Measurements from ENCODE around the gene MMP10. TPM values are rescaled to one million over a fixed set of nuclear protein-coding genes. Genes with fewer than 3 reads are reported as not detected.

Gene MMP10
- total RNA-seq = not detected in 2 replicates

- Mint-ChIP-seq H3K4me3 (no peak within 1 kb of the TSS), H3K36me3 (ENCODE audit: low read depth) (no peaks in the 10 kb centered on the region), H3K4me1 (ENCODE audit: low read depth) (no peaks in the 10 kb centered on the region), H3K27ac (no peak within 1 kb of the TSS), H3K9me3 (no peaks in the 10 kb centered on the region), H3K27me3 (ENCODE audit: insufficient read depth) (peaks cover 6% of the 10 kb centered on the region)
- no peak for DNase-seq (ENCODE audit: low spot score)
- intact Hi-C loops (cut with micrococcal nuclease) = no loop called here
Measured at GRCh38 chr11:102780491-102780918, at the start of gene MMP10. Gene MMP10 (minus strand): TSS chr11:102780628. CDS start chr11:102780591, 37 bp downstream.

GRCh38 chr11:102829316-102830000 is 49.0 kb upstream of the MMP10 start:
- no peaks in the 10 kb centered on the region for H3K4me1 Mint-ChIP-seq (ENCODE audit: low read depth)
- H3K27ac Mint-ChIP-seq = no peak overlapping the region
- H3K36me3 Mint-ChIP-seq (ENCODE audit: low read depth) = no peaks in the 10 kb centered on the region
- DNase-seq (ENCODE audit: low spot score) = no peak
- intact Hi-C loops (cut with micrococcal nuclease) = no loop called here
- no peaks in the 10 kb centered on the region for H3K9me3 Mint-ChIP-seq
- H3K27me3 Mint-ChIP-seq (ENCODE audit: insufficient read depth) = peaks cover 23% of the 10 kb centered on the region
- H3K4me3 Mint-ChIP-seq = no peak overlapping the region

GRCh38 chr11:102824556-102824955 is 44.1 kb upstream of the MMP10 start:
- Mint-ChIP-seq H3K4me3 (no peak overlapping the region), H3K27ac (no peak overlapping the region), H3K4me1 (ENCODE audit: low read depth) (no peaks in the 10 kb centered on the region), H3K36me3 (ENCODE audit: low read depth) (no peaks in the 10 kb centered on the region), H3K9me3 (no peaks in the 10 kb centered on the region), H3K27me3 (ENCODE audit: insufficient read depth) (peaks cover under 1% of the 10 kb centered on the region)
- DNase-seq (ENCODE audit: low spot score) = no peak
- intact Hi-C loops (cut with micrococcal nuclease) = no loop called here

GRCh38 chr11:102819491-102819890 is 39.1 kb upstream of the MMP10 start:
- intact Hi-C loops (cut with micrococcal nuclease) = no loop called here

GRCh38 chr11:102813484-102813883 is 33.1 kb upstream of the MMP10 start:
- Mint-ChIP-seq H3K4me1 (ENCODE audit: low read depth) (no peaks in the 10 kb centered on the region), H3K36me3 (ENCODE audit: low read depth) (no peaks in the 10 kb centered on the region), H3K27me3 (ENCODE audit: insufficient read depth) (peaks cover 1% of the 10 kb centered on the region), H3K27ac (no peak overlapping the region), H3K4me3 (no peak overlapping the region), H3K9me3 (peaks cover 9% of the 10 kb centered on the region)
- no peak for DNase-seq (ENCODE audit: low spot score)
- intact Hi-C loops (cut with micrococcal nuclease) = no loop called here

More at GRCh38 chr11:102819491-102819890, 39.1 kb upstream of the MMP10 start:
- no peaks in the 10 kb centered on the region for H3K4me1 Mint-ChIP-seq (ENCODE audit: low read depth)
- peaks cover 9% of the 10 kb centered on the region for H3K9me3 Mint-ChIP-seq
- no peak overlapping the region for H3K4me3 Mint-ChIP-seq
- DNase-seq (ENCODE audit: low spot score) = no peak
- H3K27me3 Mint-ChIP-seq (ENCODE audit: insufficient read depth) = no peaks in the 10 kb centered on the region
- no peaks in the 10 kb centered on the region for H3K36me3 Mint-ChIP-seq (ENCODE audit: low read depth)
- H3K27ac Mint-ChIP-seq = no peak overlapping the region

GRCh38 chr11:102812188-102812587 is 31.8 kb upstream of the MMP10 start:
- Mint-ChIP-seq H3K27me3 (ENCODE audit: insufficient read depth) (peaks cover 1% of the 10 kb centered on the region), H3K36me3 (ENCODE audit: low read depth) (no peaks in the 10 kb centered on the region), H3K27ac (no peak overlapping the region), H3K4me1 (ENCODE audit: low read depth) (no peaks in the 10 kb centered on the region), H3K4me3 (no peak overlapping the region), H3K9me3 (peaks cover 7% of the 10 kb centered on the region)
- no peak for DNase-seq (ENCODE audit: low spot score)
- intact Hi-C loops (cut with micrococcal nuclease) = no loop called here

GRCh38 chr11:102810950-102811660 is 30.7 kb upstream of the MMP10 start:
- no peaks in the 10 kb centered on the region for H3K4me1 Mint-ChIP-seq (ENCODE audit: low read depth)
- H3K9me3 Mint-ChIP-seq = no peaks in the 10 kb centered on the region
- H3K4me3 Mint-ChIP-seq = no peak overlapping the region
- H3K36me3 Mint-ChIP-seq (ENCODE audit: low read depth) = no peaks in the 10 kb centered on the region
- H3K27me3 Mint-ChIP-seq (ENCODE audit: insufficient read depth) = peaks cover 1% of the 10 kb centered on the region
- no peak overlapping the region for H3K27ac Mint-ChIP-seq
- intact Hi-C loops (cut with micrococcal nuclease) = no loop called here
- DNase-seq (ENCODE audit: low spot score) = no peak

- Mint-ChIP-seq H3K36me3 (ENCODE audit: low read depth) (no peaks in the 10 kb centered on the region), H3K4me3 (no peak overlapping the region)
- intact Hi-C loops (cut with micrococcal nuclease) = loop anchor here (2.0 kb wide), 1 partner anchor 131 kb away; no protein-coding TSS in a partner anchor
Measured at GRCh38 chr11:102809971-102810370, 29.5 kb upstream of the MMP10 start.

GRCh38 chr11:102807921-102808320 is 27.5 kb upstream of the MMP10 start:
- no peaks in the 10 kb centered on the region for H3K4me1 Mint-ChIP-seq (ENCODE audit: low read depth)
- DNase-seq (ENCODE audit: low spot score) = no peak
- intact Hi-C loops (cut with micrococcal nuclease) = loop anchor here (2.0 kb wide), 1 partner anchor 133 kb away; no protein-coding TSS in a partner anchor
- no peak overlapping the region for H3K27ac Mint-ChIP-seq
- no peaks in the 10 kb centered on the region for H3K36me3 Mint-ChIP-seq (ENCODE audit: low read depth)
- H3K9me3 Mint-ChIP-seq = no peaks in the 10 kb centered on the region
- no peak overlapping the region for H3K4me3 Mint-ChIP-seq
- H3K27me3 Mint-ChIP-seq (ENCODE audit: insufficient read depth) = peaks cover 1% of the 10 kb centered on the region

More at GRCh38 chr11:102809971-102810370, 29.5 kb upstream of the MMP10 start:
- peaks cover 1% of the 10 kb centered on the region for H3K27me3 Mint-ChIP-seq (ENCODE audit: insufficient read depth)
- H3K9me3 Mint-ChIP-seq = no peaks in the 10 kb centered on the region
- H3K4me1 Mint-ChIP-seq (ENCODE audit: low read depth) = no peaks in the 10 kb centered on the region
- H3K27ac Mint-ChIP-seq = no peak overlapping the region
- DNase-seq (ENCODE audit: low spot score) = no peak

- peaks cover 1% of the 10 kb centered on the region for H3K27me3 Mint-ChIP-seq (ENCODE audit: insufficient read depth)
- intact Hi-C loops (cut with micrococcal nuclease) = no loop called here
- no peak overlapping the region for H3K27ac Mint-ChIP-seq
- H3K9me3 Mint-ChIP-seq = no peaks in the 10 kb centered on the region
- H3K4me3 Mint-ChIP-seq = no peak overlapping the region
- DNase-seq (ENCODE audit: low spot score) = no peak
- no peaks in the 10 kb centered on the region for H3K4me1 Mint-ChIP-seq (ENCODE audit: low read depth)
- no peaks in the 10 kb centered on the region for H3K36me3 Mint-ChIP-seq (ENCODE audit: low read depth)
Measured at GRCh38 chr11:102806296-102806695, 25.9 kb upstream of the MMP10 start.

GRCh38 chr11:102802341-102802740 is 21.9 kb upstream of the MMP10 start:
- intact Hi-C loops (cut with micrococcal nuclease) = no loop called here
- Mint-ChIP-seq H3K27ac (no peak overlapping the region), H3K9me3 (no peaks in the 10 kb centered on the region), H3K36me3 (ENCODE audit: low read depth) (no peaks in the 10 kb centered on the region), H3K4me1 (ENCODE audit: low read depth) (no peaks in the 10 kb centered on the region), H3K4me3 (no peak overlapping the region), H3K27me3 (ENCODE audit: insufficient read depth) (peaks cover 4% of the 10 kb centered on the region)
- DNase-seq (ENCODE audit: low spot score) = no peak

GRCh38 chr11:102800767-102801166 is 20.3 kb upstream of the MMP10 start:
- DNase-seq (ENCODE audit: low spot score) = no peak
- intact Hi-C loops (cut with micrococcal nuclease) = no loop called here
- Mint-ChIP-seq H3K27me3 (ENCODE audit: insufficient read depth) (peaks cover 4% of the 10 kb centered on the region), H3K4me1 (ENCODE audit: low read depth) (no peaks in the 10 kb centered on the region), H3K9me3 (no peaks in the 10 kb centered on the region), H3K27ac (no peak overlapping the region), H3K4me3 (no peak overlapping the region), H3K36me3 (ENCODE audit: low read depth) (no peaks in the 10 kb centered on the region)

GRCh38 chr11:102799681-102800340 is 19.4 kb upstream of the MMP10 start:
- intact Hi-C loops (cut with micrococcal nuclease) = no loop called here
- Mint-ChIP-seq H3K4me3 (no peak overlapping the region), H3K36me3 (ENCODE audit: low read depth) (no peaks in the 10 kb centered on the region), H3K9me3 (no peaks in the 10 kb centered on the region), H3K27me3 (ENCODE audit: insufficient read depth) (peaks cover 4% of the 10 kb centered on the region), H3K4me1 (ENCODE audit: low read depth) (no peaks in the 10 kb centered on the region), H3K27ac (no peak overlapping the region)
- no peak for DNase-seq (ENCODE audit: low spot score)
